ENCODE results near the gene LASP1NB.
A peak's percentile ranks its signal among the peaks of the same experiment; 100 is the strongest.

The LASP1NB gene

GRCh38 chr17:38877130-38877851 is 48.1 kb upstream of the LASP1NB start:
- Histone ChIP-seq H3K9ac (ENCODE audit: low read length) (peak overlapping the region; percentile 40), H3K27ac (ENCODE audit: low read length in 2 of 2) (peak overlapping the region; percentile 73 to 80), H3K36me3 (replicated peaks in 1 of 2; ENCODE audit: control extremely low read depth in 1 of 2, control insufficient read depth in 1 of 2, extremely low read depth in 1 of 2, insufficient read depth in 2 of 2, low read length in 1 of 2) (peaks cover 0 to 62% of the 10 kb centered on the region in 2 experiments), H3K79me2 (ENCODE audit: control insufficient read depth, insufficient read depth, low read length) (peaks cover 99% of the 10 kb centered on the region), H4K20me1 (ENCODE audit: control insufficient read depth, insufficient read depth, low read length, poor library complexity, severe bottlenecking) (peaks cover 99% of the 10 kb centered on the region), H2AFZ (ENCODE audit: insufficient read depth, low read depth, low read length, poor library complexity, severe bottlenecking) (no peak overlapping the region), H3K4me3 (ENCODE audit: control extremely low read depth in 1 of 5, extremely low read depth in 1 of 5, insufficient read depth in 1 of 5, low read depth in 2 of 5, low read length in 4 of 5) (peak overlapping the region in 1 of 5 experiments; percentile 16), H3K9me3 (ENCODE audit: control extremely low read depth in 1 of 3, control insufficient read depth in 2 of 3, insufficient read depth in 1 of 3, low read length in 2 of 3) (no peaks in the 10 kb centered on the region), H3K4me2 (replicated peaks; ENCODE audit: low read depth, low read length, poor library complexity, severe bottlenecking) (peak overlapping the region; percentile 71), H3K4me1 (ENCODE audit: control insufficient read depth in 2 of 2, insufficient read depth in 2 of 2, low read length in 2 of 2) (peaks cover 62 to 71% of the 10 kb centered on the region in 2 donors), H3K27me3 (replicated peaks in 1 of 4; ENCODE audit: control extremely low read depth in 1 of 4, control insufficient read depth in 3 of 4, insufficient read depth in 4 of 4, low read length in 3 of 4) (no peaks in the 10 kb centered on the region)
- peak; percentile 71 for DNase-seq
- Mint-ChIP-seq H3K27me3 (no peaks in the 10 kb centered on the region), H3K9me3 (ENCODE audit: insufficient read depth) (no peaks in the 10 kb centered on the region), H3K4me3 (peak overlapping the region; percentile 34), H3K4me1 (peaks cover 77% of the 10 kb centered on the region), H3K27ac (peak overlapping the region; percentile 76)
- ChIA-PET CTCF (interaction anchor here (0.7 to 1.0 kb wide), 3 partner anchors 10 to 276 kb away, joined by 3 to 5 read pairs (median 3); no protein-coding TSS in a partner anchor), POLR2A (interaction anchor here (0.7 kb wide), 1 partner anchor 23 kb away, joined by 3 read pairs; the partner anchor contains the start of gene RPL23)
- WGBS (ENCODE audit: insufficient coverage) = 28% methylated on average over 3 of the region's 7 CpGs
- no peak for TF ChIP-seq CTCF (IDR thresholded peaks at IDR 0.05)
- intact Hi-C loops (cut with micrococcal nuclease) = no loop called here
- ATAC-seq (ENCODE audit: low read depth) = peak; percentile 79

GRCh38 chr17:38879878-38880665 is 45.3 kb upstream of the LASP1NB start:
- H3K9ac ChIP-seq (ENCODE audit: low read length) = no peak overlapping the region

More at GRCh38 chr17:38879878-38880665, 45.3 kb upstream of the LASP1NB start:
- peaks cover 52 to 67% of the 10 kb centered on the region in 2 donors for H3K4me1 ChIP-seq (ENCODE audit: control insufficient read depth in 2 of 2, insufficient read depth in 2 of 2, low read length in 2 of 2)
- peaks cover 73% of the 10 kb centered on the region for H3K4me1 Mint-ChIP-seq
- H3K27me3 Mint-ChIP-seq = no peaks in the 10 kb centered on the region
- H3K9me3 Mint-ChIP-seq (ENCODE audit: insufficient read depth) = no peaks in the 10 kb centered on the region
- no peak for TF ChIP-seq CTCF (IDR thresholded peaks at IDR 0.05)
- TF ChIP-seq EZH2 (IDR thresholded peaks at IDR 0.05; ENCODE audit: borderline replicate concordance, insufficient read depth, low read depth, low read length, poor library complexity, severe bottlenecking) = no peak
- ATAC-seq (ENCODE audit: low read depth) (no peak), DNase-seq (no peak)
- intact Hi-C loops (cut with micrococcal nuclease) = no loop called here
- ChIA-PET POLR2A (interaction anchor here (0.6 kb wide), 1 partner anchor 9 kb away, joined by 7 read pairs; no protein-coding TSS in a partner anchor), CTCF (interaction anchor here (0.6 kb wide), 1 partner anchor 9 kb away, joined by 3 read pairs; no protein-coding TSS in a partner anchor)
- WGBS (ENCODE audit: insufficient coverage) = 75% methylated on average over 5 of the region's 6 CpGs
- peak overlapping the region in 1 of 2 donors; percentile 39 for H3K27ac ChIP-seq (ENCODE audit: low read length in 2 of 2)
- peaks cover 99% of the 10 kb centered on the region for H4K20me1 ChIP-seq (ENCODE audit: control insufficient read depth, insufficient read depth, low read length, poor library complexity, severe bottlenecking)
- H2AFZ ChIP-seq (ENCODE audit: insufficient read depth, low read depth, low read length, poor library complexity, severe bottlenecking) = no peak overlapping the region
- H3K9me3 ChIP-seq (ENCODE audit: control extremely low read depth in 1 of 3, control insufficient read depth in 2 of 3, insufficient read depth in 1 of 3, low read length in 2 of 3) = no peaks in the 10 kb centered on the region
- H3K27me3 ChIP-seq (replicated peaks in 1 of 4; ENCODE audit: control extremely low read depth in 1 of 4, control insufficient read depth in 3 of 4, insufficient read depth in 4 of 4, low read length in 3 of 4) = no peaks in the 10 kb centered on the region
- peak overlapping the region; percentile 59 for H3K27ac Mint-ChIP-seq
- H3K79me2 ChIP-seq (ENCODE audit: control insufficient read depth, insufficient read depth, low read length) = peaks cover 99% of the 10 kb centered on the region
- H3K4me3 Mint-ChIP-seq = no peak overlapping the region
- no peak overlapping the region for H3K4me3 ChIP-seq (ENCODE audit: control extremely low read depth in 1 of 5, extremely low read depth in 1 of 5, insufficient read depth in 1 of 5, low read depth in 2 of 5, low read length in 4 of 5)
- peaks cover 0 to 61% of the 10 kb centered on the region in 2 experiments for H3K36me3 ChIP-seq (replicated peaks in 1 of 2; ENCODE audit: control extremely low read depth in 1 of 2, control insufficient read depth in 1 of 2, extremely low read depth in 1 of 2, insufficient read depth in 2 of 2, low read length in 1 of 2)
- peak overlapping the region; percentile 28 for H3K4me2 ChIP-seq (replicated peaks; ENCODE audit: low read depth, low read length, poor library complexity, severe bottlenecking)
